Measurements from ENCODE around the gene OR1A1. TPM values are rescaled to one million over a fixed set of nuclear protein-coding genes. Genes with fewer than 3 reads are reported as not detected.

OR1A1 gene
- total RNA-seq, 4 donors from 2014 or later: not detected

GRCh38 chr17:3260600-3260999 lies 53.1 kb downstream of the OR1A1 start:
- no peaks in the 10 kb centered on the region for H3K36me3 ChIP-seq
- no peak for DNase-seq
- no peak overlapping the region for H3K27ac ChIP-seq
- in situ Hi-C loops (cut with MboI; ENCODE audit: low pct_ligation_motif_present in 1 of 4, low pct_unique_long_range_greater_than_20kb in 1 of 4, low sequenced_read_pairs in 3 of 4): no loop called here
- intact Hi-C loops (cut with DNase I; ENCODE audit: low total_unique reads): no loop called here
- WGBS, 2 donors (ENCODE audit: low coverage in 1 of 2): 70 to 90% methylated on average over 3 to 13 of the region's 13 CpGs
- H3K4me1 ChIP-seq: no peaks in the 10 kb centered on the region
- H3K4me3 ChIP-seq: no peak overlapping the region
- TF ChIP-seq CTCF (IDR thresholded peaks at IDR 0.05) (no peak), POLR2A (IDR thresholded peaks at IDR 0.05) (no peak), EP300 (IDR thresholded peaks at IDR 0.05; ENCODE audit: low read depth) (no peak), POLR2AphosphoS5 (IDR thresholded peaks at IDR 0.05) (no peak)
- H3K27me3 ChIP-seq: no peaks in the 10 kb centered on the region
- H3K9me3 ChIP-seq: no peaks in the 10 kb centered on the region

Other genes with a start within 250 kb of the OR1A1 start
- not detected for gene OR1D5, start 144.1 kb upstream of the OR1A1 start, total RNA-seq
- gene OR1D2, start 103.2 kb upstream of the OR1A1 start, total RNA-seq: not detected
- not detected for gene OR1G1, start 80.1 kb upstream of the OR1A1 start, total RNA-seq
- gene OR1A2, start 10.1 kb upstream of the OR1A1 start, total RNA-seq: not detected
- gene OR3A1, start 90.7 kb downstream of the OR1A1 start, total RNA-seq: not detected
- gene OR3A2, start 178.6 kb downstream of the OR1A1 start, total RNA-seq: not detected
- gene OR1E1, start 190.7 kb downstream of the OR1A1 start, total RNA-seq: not detected
- not detected for gene OR3A3, start 203.7 kb downstream of the OR1A1 start, total RNA-seq
- not detected for gene OR1E2, start 226.2 kb downstream of the OR1A1 start, total RNA-seq